ENCODE data around the gene HNRNPUL1.

GRCh38 chr19:41350735-41351338 lies 86.7 kb downstream of the HNRNPUL1 start:
- TF ChIP-seq SP1 (IDR thresholded peaks at IDR 0.05) (no peak), FOXK2 (IDR thresholded peaks at IDR 0.05) (no peak), ELF4 (IDR thresholded peaks at IDR 0.05) (no peak), FOXM1 (IDR thresholded peaks at IDR 0.05; ENCODE audit: borderline replicate concordance) (no peak), SUZ12 (IDR thresholded peaks at IDR 0.05) (no peak), L3MBTL2 (conservative IDR thresholded peaks at IDR 0.05) (no peak), CTBP1 (IDR thresholded peaks at IDR 0.05; ENCODE audit: borderline replicate concordance) (no peak), BHLHE40 (IDR thresholded peaks at IDR 0.05; ENCODE audit: borderline replicate concordance) (no peak), ZNF384 (IDR thresholded peaks at IDR 0.05) (no peak), HDGF (IDR thresholded peaks at IDR 0.05; ENCODE audit: borderline replicate concordance) (no peak), ARNT (IDR thresholded peaks at IDR 0.05) (no peak), FOXA1 (IDR thresholded peaks at IDR 0.05) (no peak), NFRKB (IDR thresholded peaks at IDR 0.05) (no peak)
- TF ChIP-seq, protein P1, sequence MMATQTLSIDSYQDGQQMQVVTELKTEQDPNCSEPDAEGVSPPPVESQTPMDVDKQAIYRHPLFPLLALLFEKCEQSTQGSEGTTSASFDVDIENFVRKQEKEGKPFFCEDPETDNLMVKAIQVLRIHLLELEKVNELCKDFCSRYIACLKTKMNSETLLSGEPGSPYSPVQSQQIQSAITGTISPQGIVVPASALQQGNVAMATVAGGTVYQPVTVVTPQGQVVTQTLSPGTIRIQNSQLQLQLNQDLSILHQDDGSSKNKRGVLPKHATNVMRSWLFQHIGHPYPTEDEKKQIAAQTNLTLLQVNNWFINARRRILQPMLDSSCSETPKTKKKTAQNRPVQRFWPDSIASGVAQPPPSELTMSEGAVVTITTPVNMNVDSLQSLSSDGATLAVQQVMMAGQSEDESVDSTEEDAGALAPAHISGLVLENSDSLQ (IDR thresholded peaks at IDR 0.05): no peak

Measured in HEK293T (cell line).